MM.1S (cell line): ENCODE data around the gene MTCL1.

Experiments used
- EZH2 ChIP-seq: fragments of 300-600 bp; sonication (generic); optimal IDR thresholded peaks from 2 replicates; pipeline ENCODE3; 2017; ENCODE audit warnings: low read depth, mild to moderate bottlenecking, antibody characterized with exemption, low read length, mixed read lengths
- EZH2phosphoT487 ChIP-seq: fragments of 300-600 bp; sonication (generic); IDR thresholded peaks from 2 replicates; pipeline ENCODE4 v1.6.1; 2018; ENCODE audit warnings: antibody characterized with exemption, low read length
- TF ChIP-seq, protein P1 (sequence below): fragments of 300-600 bp; sonication (generic); IDR thresholded peaks from 2 replicates; pipeline ENCODE4 v1.5.1; 2016; ENCODE audit warnings: antibody characterized with exemption, low read length, mixed read lengths

DNA sequence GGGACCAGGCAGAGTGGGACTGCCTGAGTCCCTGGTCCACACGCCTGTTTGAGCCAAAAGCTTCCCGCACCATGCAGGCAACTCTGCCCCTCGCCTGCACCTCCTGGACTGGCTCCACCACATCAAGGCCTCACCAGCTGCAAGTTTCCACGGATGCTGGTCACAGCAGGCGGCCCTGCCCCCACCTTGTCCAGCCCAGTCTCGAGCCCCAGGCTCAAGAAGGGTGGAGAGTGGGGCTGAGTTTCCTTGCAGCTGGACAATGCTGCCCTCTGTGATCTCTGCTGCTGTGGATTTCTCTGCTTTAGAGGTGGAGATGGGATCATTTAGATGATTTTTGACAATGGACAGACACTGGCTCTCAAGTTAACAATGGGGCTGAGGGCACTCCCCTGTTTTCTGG, 74.9 kb downstream of the MTCL1 start:
- TF ChIP-seq, protein P1, sequence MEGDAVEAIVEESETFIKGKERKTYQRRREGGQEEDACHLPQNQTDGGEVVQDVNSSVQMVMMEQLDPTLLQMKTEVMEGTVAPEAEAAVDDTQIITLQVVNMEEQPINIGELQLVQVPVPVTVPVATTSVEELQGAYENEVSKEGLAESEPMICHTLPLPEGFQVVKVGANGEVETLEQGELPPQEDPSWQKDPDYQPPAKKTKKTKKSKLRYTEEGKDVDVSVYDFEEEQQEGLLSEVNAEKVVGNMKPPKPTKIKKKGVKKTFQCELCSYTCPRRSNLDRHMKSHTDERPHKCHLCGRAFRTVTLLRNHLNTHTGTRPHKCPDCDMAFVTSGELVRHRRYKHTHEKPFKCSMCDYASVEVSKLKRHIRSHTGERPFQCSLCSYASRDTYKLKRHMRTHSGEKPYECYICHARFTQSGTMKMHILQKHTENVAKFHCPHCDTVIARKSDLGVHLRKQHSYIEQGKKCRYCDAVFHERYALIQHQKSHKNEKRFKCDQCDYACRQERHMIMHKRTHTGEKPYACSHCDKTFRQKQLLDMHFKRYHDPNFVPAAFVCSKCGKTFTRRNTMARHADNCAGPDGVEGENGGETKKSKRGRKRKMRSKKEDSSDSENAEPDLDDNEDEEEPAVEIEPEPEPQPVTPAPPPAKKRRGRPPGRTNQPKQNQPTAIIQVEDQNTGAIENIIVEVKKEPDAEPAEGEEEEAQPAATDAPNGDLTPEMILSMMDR = no peak
- no peak for TF ChIP-seq EZH2
- no peak for TF ChIP-seq EZH2phosphoT487
